NK-92 (cell line): Measurements from ENCODE around the gene STAT6.

Experiments used
- DNase-seq: peaks from one replicate; lab custom pipeline; 2025; ENCODE audit not compliant: unreplicated experiment; lab: John Stamatoyannopoulos, UW

The STAT6 gene

GRCh38 chr12:57104292-57104910 lies 6.8 kb downstream of the STAT6 start:
- DNase-seq = no peak

- no peak for DNase-seq
Observed at GRCh38 chr12:57103856-57104255, 7.3 kb downstream of the STAT6 start.

GRCh38 chr12:57101892-57102695 lies 9.1 kb downstream of the STAT6 start:
- no peak for DNase-seq

- no peak for DNase-seq
Observed at GRCh38 chr12:57099766-57100165, 11.4 kb downstream of the STAT6 start.

GRCh38 chr12:57099047-57099714 lies 12.0 kb downstream of the STAT6 start:
- no peak for DNase-seq

- no peak for DNase-seq
Observed at GRCh38 chr12:57098546-57098945, 12.6 kb downstream of the STAT6 start.

GRCh38 chr12:57097554-57097835 lies 13.7 kb downstream of the STAT6 start:
- no peak for DNase-seq

- DNase-seq = no peak
Observed at GRCh38 chr12:57096748-57097553, 14.2 kb downstream of the STAT6 start.

GRCh38 chr12:57096099-57096572 lies 15.0 kb downstream of the STAT6 start:
- no peak for DNase-seq

- no peak for DNase-seq
Observed at GRCh38 chr12:57095440-57095839, 15.7 kb downstream of the STAT6 start.

GRCh38 chr12:57094208-57095160 lies 16.7 kb downstream of the STAT6 start:
- no peak for DNase-seq

GRCh38 chr12:57093415-57094207 lies 17.6 kb downstream of the STAT6 start:
- peak; percentile 1 for DNase-seq

GRCh38 chr12:57092876-57093414 lies 18.2 kb downstream of the STAT6 start:
- DNase-seq = no peak

GRCh38 chr12:57092529-57092862 lies 18.7 kb downstream of the STAT6 start:
- DNase-seq = no peak

GRCh38 chr12:57091638-57092528 lies 19.3 kb downstream of the STAT6 start:
- DNase-seq = no peak

GRCh38 chr12:57090924-57091637 lies 20.1 kb downstream of the STAT6 start:
- DNase-seq = no peak

GRCh38 chr12:57090490-57090889 lies 20.7 kb downstream of the STAT6 start:
- no peak for DNase-seq
